Lower leg skin (tissue), 3 donors: ENCODE data around the gene PSMD13.

Experiments
- POLR2A ChIP-seq, 2 donors: fragments of 450-650 bp; IDR thresholded peaks; one replicate each; pipeline ENCODE4 v1.6.1; 2016 to 2017; ENCODE audit warnings: antibody characterized with exemption in 2 of 2, mild to moderate bottlenecking in 1 of 2, moderate library complexity in 1 of 2
- TF ChIP-seq, protein P1 (sequence below), 3 donors: fragments of 450-650 bp; IDR thresholded peaks; one replicate each; pipeline ENCODE4 v1.5.1; 2016; ENCODE audit warnings: antibody characterized with exemption in 3 of 3, mild to moderate bottlenecking in 3 of 3, moderate library complexity in 2 of 3

DNA sequence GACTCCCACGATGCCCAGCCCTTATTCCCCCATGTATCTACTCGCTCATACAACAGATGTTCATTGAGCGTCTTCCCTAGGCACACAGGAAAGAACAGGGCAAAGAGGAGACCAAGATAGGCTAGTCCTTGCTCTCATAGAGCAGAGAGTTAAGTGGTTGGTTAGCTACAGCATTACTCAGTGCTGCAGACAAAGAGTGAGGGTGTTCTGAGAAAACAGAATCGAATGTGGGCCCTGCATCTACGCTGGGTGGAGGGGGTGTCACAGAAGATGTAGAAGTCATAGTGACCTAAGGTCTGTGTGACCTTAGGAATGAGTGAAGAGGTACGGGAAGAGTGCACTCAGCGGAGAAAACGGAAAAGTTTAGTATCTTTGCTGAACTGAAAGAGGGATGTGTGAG, 12.3 kb downstream of the PSMD13 start:
- TF ChIP-seq, protein P1, sequence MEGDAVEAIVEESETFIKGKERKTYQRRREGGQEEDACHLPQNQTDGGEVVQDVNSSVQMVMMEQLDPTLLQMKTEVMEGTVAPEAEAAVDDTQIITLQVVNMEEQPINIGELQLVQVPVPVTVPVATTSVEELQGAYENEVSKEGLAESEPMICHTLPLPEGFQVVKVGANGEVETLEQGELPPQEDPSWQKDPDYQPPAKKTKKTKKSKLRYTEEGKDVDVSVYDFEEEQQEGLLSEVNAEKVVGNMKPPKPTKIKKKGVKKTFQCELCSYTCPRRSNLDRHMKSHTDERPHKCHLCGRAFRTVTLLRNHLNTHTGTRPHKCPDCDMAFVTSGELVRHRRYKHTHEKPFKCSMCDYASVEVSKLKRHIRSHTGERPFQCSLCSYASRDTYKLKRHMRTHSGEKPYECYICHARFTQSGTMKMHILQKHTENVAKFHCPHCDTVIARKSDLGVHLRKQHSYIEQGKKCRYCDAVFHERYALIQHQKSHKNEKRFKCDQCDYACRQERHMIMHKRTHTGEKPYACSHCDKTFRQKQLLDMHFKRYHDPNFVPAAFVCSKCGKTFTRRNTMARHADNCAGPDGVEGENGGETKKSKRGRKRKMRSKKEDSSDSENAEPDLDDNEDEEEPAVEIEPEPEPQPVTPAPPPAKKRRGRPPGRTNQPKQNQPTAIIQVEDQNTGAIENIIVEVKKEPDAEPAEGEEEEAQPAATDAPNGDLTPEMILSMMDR (IDR thresholded peaks at IDR 0.05): no peak
- no peak for TF ChIP-seq POLR2A (IDR thresholded peaks at IDR 0.05)
